HG03457 (cell line): ENCODE measurements around the gene GTF3C4.
"Not testable (repeated sequence)": the region's sequence is repeated elsewhere in the genome, so short reads cannot be mapped to it uniquely, and the experiment has no call there.

Source experiments
- ATAC-seq: cut with Tn5 transposase; IDR thresholded peaks from one replicate; pipeline ENCODE4 v1.9.1; 2021; ENCODE audit warnings: moderate number of reproducible peaks; ENCODE audit not compliant: unreplicated experiment

Gene GTF3C4

GRCh38 chr9:132698989-132699388 is 28.7 kb downstream of the GTF3C4 start:
- ATAC-seq = no peak

GRCh38 chr9:132699956-132700355 is 29.7 kb downstream of the GTF3C4 start:
- ATAC-seq = no peak

DNA sequence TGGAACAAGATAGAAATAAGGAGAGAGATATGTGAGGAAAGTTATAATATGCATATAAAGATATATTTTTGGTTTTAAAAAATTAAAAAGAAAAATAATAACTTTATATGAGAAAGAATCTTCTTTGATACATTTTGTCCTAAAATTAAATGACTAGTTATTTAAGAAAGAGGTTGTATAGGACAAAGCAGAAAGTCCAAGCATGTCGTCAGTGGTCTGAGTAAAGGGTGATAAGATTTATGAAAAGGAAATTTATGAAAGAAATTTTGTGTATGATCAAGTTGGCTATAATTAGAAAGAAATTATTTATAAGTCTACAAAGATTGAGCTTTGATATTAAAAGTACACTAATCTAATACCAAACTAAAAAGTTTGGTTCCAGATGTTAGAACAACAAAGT is 32.0 kb downstream of the GTF3C4 start:
- ATAC-seq = no peak

DNA sequence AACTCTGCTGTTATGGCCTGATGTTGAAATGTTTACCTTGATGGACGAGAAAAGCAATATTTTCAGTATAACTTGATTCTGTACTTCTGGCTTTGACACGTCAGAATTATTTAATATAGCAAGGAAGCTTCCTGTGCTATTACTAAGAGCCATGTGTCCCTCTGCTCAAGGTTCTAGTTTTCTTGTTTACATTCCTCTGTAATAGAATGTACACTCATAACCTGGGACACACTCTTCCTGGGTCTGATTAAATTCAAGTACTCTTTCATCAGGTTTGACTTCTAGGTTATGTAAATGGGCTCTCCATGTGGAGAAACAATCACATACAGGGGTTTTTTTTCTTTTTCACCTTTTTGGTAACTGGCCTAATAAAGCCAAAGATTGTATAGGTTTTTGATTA is 33.1 kb downstream of the GTF3C4 start:
- ATAC-seq = no peak

- no peak for ATAC-seq
These were observed 38.0 kb downstream of the GTF3C4 start for GRCh38 chr9:132708239-132708638.

- no peak for ATAC-seq
These were observed 38.6 kb downstream of the GTF3C4 start for GRCh38 chr9:132708769-132709430.

DNA sequence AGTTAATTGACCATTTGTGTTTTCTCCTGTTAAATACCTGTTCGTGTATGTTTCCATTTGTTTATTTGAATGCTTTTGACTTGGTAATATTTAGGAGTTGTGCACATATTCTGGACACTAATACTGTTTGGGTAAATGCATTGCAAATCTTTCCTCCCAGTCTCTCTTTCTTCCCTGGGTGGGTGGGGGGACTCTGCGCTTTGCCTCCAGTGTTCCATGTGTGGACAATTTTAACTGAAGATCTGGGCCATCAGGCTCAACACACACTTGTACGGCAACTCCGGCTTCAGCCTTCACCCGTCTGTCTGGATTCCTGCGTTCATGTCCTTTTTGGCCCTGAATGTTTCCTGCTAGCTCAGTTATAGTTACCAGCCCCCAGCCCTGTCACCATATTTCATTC is 40.1 kb downstream of the GTF3C4 start:
- ATAC-seq = no peak

DNA sequence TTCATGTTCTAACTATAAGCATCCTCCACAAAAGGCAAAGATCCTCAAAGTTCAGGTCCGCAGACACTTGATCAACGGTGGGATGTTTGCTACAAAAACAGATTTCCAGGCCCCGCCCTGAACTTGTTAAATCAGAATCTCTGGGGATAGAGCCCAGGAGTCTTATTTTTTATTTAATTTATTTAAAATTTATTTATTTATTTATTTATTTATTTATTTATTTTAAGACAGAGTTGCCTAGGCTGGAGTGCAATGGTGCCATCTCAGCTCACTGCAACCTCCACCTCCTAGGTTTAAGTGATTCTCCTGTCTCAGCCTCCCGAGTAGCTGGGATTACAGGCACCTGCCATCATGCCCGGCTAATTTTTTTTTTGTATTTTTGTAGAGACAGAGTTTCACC is 40.9 kb downstream of the GTF3C4 start:
- not testable (repeated sequence) for ATAC-seq

DNA sequence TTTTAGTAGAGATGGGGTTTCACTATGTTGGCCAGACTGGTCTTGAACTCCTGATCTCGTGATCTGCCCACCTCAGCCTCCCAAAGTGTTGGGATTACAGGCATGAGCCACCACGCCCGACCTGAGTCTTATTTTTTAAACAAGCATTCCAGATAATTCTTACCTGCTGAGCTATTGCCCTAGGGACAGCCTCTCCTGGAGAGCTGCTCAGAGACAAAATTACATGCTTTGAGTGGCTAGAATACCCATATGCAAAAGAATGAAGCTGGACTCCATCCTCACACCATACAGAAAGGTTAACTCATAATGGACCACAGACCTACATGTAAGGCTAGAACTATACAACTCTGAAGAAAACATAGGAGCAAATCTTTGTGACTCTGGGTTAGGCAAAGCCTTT is 41.6 kb downstream of the GTF3C4 start:
- no peak for ATAC-seq

- no peak for ATAC-seq
These were observed 42.5 kb downstream of the GTF3C4 start for GRCh38 chr9:132712753-132713152.

- no peak for ATAC-seq
These were observed 45.7 kb downstream of the GTF3C4 start for GRCh38 chr9:132716007-132716406.

DNA sequence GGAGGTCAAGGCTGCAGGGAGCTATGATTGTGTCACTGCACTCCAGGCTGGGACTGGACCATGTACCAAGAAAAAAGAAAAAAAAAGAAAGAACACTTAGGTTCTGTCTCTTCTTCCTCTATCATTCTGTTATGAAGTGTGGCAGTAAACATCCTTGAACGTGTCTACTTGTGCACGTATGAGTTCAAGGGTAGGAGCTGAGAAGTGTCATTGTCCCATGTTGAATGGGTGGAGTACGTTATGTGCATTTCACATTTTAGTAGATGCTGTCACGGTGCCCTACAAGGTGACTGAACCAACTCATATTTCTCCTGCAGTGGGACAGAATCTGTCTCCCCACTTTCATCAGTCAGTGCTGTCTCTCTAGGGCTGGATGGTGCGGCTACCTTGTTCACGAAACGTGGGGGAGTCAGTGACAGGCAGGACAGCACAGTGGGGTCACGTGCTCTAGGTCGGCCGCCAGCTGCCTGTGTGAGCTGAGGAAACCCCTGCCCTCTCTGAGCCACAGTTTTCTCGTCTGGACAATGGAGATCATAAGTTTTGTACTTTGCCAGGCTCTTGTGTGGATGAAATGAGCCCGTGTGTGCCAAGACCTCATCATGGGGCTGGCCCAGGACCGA is 47.2 kb downstream of the GTF3C4 start:
- ATAC-seq = no peak

DNA sequence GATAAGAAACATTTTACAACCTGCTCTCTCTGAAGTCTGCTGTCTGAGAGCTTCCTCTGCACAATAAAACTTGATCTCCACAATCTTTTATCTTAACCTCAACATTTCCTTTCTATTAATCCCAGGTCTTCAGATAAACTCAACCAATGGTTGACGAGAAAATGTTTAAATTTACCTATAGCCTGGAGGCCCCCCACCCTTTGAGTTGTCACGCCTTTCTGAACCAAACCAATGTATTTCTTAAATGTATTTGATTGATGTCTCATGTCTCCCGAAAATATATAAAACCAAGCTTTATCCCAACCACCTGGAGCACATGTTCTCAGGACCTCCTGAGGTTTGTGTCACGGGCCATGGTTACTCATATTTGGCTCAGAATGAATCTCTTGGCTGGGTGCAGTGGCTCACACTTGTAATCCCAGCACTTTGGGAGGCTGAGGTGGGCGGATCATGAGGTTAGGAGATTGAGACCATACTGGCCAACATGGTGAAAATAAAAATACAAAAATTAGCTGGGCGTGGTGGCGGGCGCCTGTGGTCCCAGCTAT is 48.2 kb downstream of the GTF3C4 start:
- ATAC-seq = not testable (repeated sequence)

- ATAC-seq = no peak
These were observed 51.4 kb downstream of the GTF3C4 start for GRCh38 chr9:132721661-132722060.

DNA sequence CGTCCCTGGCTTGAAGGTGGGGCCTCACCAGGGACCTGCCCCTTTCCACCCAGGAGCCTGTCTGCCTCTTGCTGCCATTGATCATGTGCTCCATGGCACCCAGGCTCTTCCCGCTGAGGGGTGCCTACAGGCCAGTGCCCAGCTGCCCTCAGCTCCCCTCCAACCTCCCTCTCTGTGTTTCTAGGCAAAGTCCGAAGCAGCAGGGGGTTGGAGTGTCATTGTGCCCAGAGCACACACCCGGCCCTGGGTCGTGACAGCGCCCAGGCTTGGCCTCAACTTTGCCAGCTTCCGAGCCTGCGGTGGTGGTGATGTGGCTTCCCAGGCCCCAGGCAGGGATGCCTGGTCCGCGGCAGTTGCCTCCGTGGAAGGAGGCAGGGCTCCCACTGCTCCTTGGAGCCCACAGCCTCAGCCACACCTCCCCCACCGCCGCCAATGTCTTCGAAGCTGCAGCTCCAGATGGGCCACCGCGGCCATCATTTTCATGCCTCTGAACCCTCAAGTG is 52.4 kb downstream of the GTF3C4 start:
- ATAC-seq = no peak

DNA sequence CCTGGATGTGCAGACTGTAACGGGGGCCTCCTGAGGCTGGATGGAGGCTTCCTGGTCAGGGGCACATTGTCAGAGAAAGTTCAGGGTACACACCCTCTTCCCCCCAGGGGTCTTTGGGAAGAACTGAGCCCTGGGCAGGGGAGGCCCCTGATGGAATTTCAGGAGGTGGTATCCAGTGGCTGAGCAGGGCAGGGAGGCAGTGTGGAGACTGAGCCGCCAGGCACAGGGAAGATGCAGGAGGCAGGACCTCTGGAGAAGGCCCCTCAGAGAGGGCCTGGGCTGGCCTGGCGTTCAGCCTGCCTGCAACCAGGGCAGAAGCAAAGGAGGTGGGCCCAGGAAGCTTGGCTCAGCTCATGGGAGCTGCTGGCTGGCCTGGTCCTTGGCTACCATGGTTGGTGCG is 53.5 kb downstream of the GTF3C4 start:
- no peak for ATAC-seq

DNA sequence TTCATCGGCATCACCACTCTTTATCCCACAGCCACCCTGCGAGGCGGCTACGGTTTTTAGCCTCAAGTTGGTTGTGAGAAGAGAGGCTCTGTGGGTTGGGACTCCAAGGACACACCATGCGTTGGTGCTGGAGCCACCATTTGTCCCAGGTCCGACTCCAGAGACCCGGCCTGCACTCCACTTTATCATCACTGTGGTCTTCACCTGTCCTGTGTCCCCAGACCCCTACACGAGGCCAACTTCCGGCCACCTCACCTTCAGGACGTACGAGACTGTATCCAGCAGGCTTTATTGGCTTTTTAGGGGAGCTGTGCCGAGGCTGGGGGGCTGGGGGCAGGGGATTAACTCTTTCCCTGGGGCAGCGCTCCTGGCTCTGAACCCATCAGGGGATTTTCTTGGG is 55.0 kb downstream of the GTF3C4 start:
- no peak for ATAC-seq

GRCh38 chr9:132726576-132727130 is 56.4 kb downstream of the GTF3C4 start:
- ATAC-seq = no peak

DNA sequence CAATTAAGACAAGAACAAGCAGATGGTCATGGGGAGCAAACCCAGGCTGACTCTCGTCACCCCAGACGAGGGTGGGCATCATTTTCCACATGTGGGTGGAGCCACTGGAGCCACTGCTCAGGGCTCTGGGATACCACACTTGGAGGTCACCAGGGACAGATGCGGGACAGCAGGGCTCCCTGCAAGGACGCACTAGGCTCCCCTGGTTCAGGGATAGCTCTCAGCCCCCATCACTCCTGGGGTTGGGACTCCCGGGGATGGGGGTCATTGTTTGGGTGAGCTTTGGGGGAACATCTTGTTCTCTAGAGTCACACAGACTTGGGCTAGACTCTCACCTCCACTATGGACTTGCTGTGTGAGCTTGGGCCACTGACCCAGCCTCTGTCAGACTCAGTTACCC is 57.8 kb downstream of the GTF3C4 start:
- ATAC-seq = no peak

DNA sequence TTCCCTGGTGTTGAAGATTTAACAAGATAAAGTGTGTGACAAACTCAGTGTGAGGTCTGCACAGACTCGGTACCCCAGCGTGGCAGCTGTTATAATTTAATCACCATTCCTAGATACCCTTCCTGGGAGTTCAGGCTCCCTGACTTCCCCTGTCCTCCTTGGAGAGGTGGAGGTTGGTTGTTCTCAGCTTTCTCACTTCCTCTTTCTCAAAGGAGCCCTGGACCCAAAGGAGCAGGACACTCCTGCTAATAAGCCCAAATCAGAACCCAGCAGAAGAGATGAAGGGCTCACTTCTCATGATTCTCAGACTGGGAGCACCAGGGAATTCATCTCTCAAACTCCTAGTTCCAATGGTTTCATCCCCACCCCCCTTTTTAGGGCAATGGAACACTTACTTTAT is 58.2 kb downstream of the GTF3C4 start:
- ATAC-seq = no peak

GRCh38 chr9:132729235-132729890 is 59.1 kb downstream of the GTF3C4 start:
- ATAC-seq = no peak
